ENCODE results near the gene C14orf39.

C14orf39 gene

GRCh38 chr14:60485598-60486251, at the start of gene C14orf39:
Gene C14orf39, minus strand, starts transcription at chr14:60486063. Its CDS starts 985 bp downstream, at chr14:60485078.
- DNase-seq: no peak

- DNase-seq: no peak
Observed at GRCh38 chr14:60532442-60532841, 46.6 kb upstream of the C14orf39 start.

GRCh38 chr14:60515511-60516289, 29.8 kb upstream of the C14orf39 start:
- DNase-seq: no peak

GRCh38 chr14:60514741-60515491, 29.1 kb upstream of the C14orf39 start:
- no peak for DNase-seq

- DNase-seq: no peak
Observed at GRCh38 chr14:60514378-60514740, 28.5 kb upstream of the C14orf39 start.

GRCh38 chr14:60512973-60513571, 27.2 kb upstream of the C14orf39 start:
- DNase-seq: no peak

- no peak for DNase-seq
Observed at GRCh38 chr14:60512126-60512525, 26.3 kb upstream of the C14orf39 start.

GRCh38 chr14:60510951-60511599, 25.2 kb upstream of the C14orf39 start:
- no peak for DNase-seq

- DNase-seq: no peak
Observed at GRCh38 chr14:60510254-60510950, 24.5 kb upstream of the C14orf39 start.

- no peak for DNase-seq
Observed at GRCh38 chr14:60509438-60510253, 23.8 kb upstream of the C14orf39 start.

- no peak for DNase-seq
Observed at GRCh38 chr14:60508707-60509437, 23.0 kb upstream of the C14orf39 start, which contains the start of gene SIX6. Gene SIX6, plus strand, starts transcription at chr14:60509146. Its CDS starts 253 bp downstream, at chr14:60509399.

- DNase-seq: no peak
Observed at GRCh38 chr14:60508363-60508706, 22.5 kb upstream of the C14orf39 start.

GRCh38 chr14:60506985-60507829, 21.3 kb upstream of the C14orf39 start:
- DNase-seq: no peak

- no peak for DNase-seq
Observed at GRCh38 chr14:60506462-60506984, 20.7 kb upstream of the C14orf39 start.

- DNase-seq: no peak
Observed at GRCh38 chr14:60506010-60506409, 20.1 kb upstream of the C14orf39 start.

GRCh38 chr14:60505448-60505847, 19.6 kb upstream of the C14orf39 start:
- no peak for DNase-seq

GRCh38 chr14:60502541-60502940, 16.7 kb upstream of the C14orf39 start:
- DNase-seq: no peak

GRCh38 chr14:60495946-60496345, 10.1 kb upstream of the C14orf39 start:
- DNase-seq: no peak

GRCh38 chr14:60490270-60490669, 4.4 kb upstream of the C14orf39 start:
- DNase-seq: no peak

Data from activated CD4-positive, alpha-beta T cell treated with anti-CD3 and anti-CD28 coated beads, Interleukin-2, amount 50 U/mL, for 1 hour (primary cell).